OCI-LY3 (cell line): Measurements from ENCODE around the gene PHOSPHO1.

ENCODE experiments used
- H2AFZ ChIP-seq: fragments of 200-600, 300-600 bp; shearing (Covaris generic); 2 replicates; pipeline ENCODE4 v1.6.0; 2014; ENCODE audit warnings: antibody characterized with exemption, low read depth, low read length
- H3K27ac ChIP-seq: fragments of 200-600, 300-600 bp; sonication (generic); 2 replicates; pipeline ENCODE4 v1.5.1; 2014; ENCODE audit warnings: mild to moderate bottlenecking, low read length, moderate library complexity, mixed read lengths
- H3K27me3 ChIP-seq: fragments of 200-600, 300-600 bp; sonication (generic); 2 replicates; pipeline ENCODE4 v1.6.1; 2014; ENCODE audit warnings: low read depth, low read length, mixed read lengths
- H3K36me3 ChIP-seq: fragments of 200-600, 300-600 bp; sonication (generic); replicated peaks from 2 replicates; pipeline ENCODE3; 2014; ENCODE audit warnings: low read depth, low read length, mixed read lengths
- H3K4me1 ChIP-seq: fragments of 300-600, 200-600 bp; sonication (generic); 2 replicates; pipeline ENCODE4 v1.6.1; 2014; ENCODE audit warnings: low read length, mixed read lengths
- H3K4me2 ChIP-seq: fragments of 200-600, 300-600 bp; sonication (generic); 2 replicates; pipeline ENCODE4 v1.6.1; 2014; ENCODE audit warnings: low read length, mixed read lengths
- H3K4me3 ChIP-seq: fragments of 300-600, 200-600 bp; sonication (generic); 2 replicates; pipeline ENCODE4 v1.5.1; 2014; ENCODE audit warnings: antibody characterized with exemption, mild to moderate bottlenecking, low read length, moderate library complexity
- H3K79me2 ChIP-seq: fragments of 300-600, 200-600 bp; shearing (Covaris generic); 2 replicates; pipeline ENCODE4 v1.6.1; 2014; ENCODE audit warnings: mild to moderate bottlenecking, low read length, mixed read lengths
- H3K9ac ChIP-seq: fragments of 300-600, 200-600 bp; shearing (Covaris generic); 2 replicates; pipeline ENCODE4 v1.6.0; 2014; ENCODE audit warnings: mild to moderate bottlenecking, low read length, moderate library complexity
- H3K9me3 ChIP-seq: fragments of 200-600, 300-600 bp; shearing (Covaris generic); 2 replicates; pipeline ENCODE4 v1.6.1; 2014; ENCODE audit warnings: low read length, mixed read lengths; ENCODE audit not compliant: insufficient read depth
- H4K20me1 ChIP-seq: fragments of 200-600, 300-600 bp; sonication (generic); 2 replicates; pipeline ENCODE4 v1.6.1; 2016; ENCODE audit warnings: low read length, mixed read lengths; ENCODE audit not compliant: insufficient read depth
- CTCF ChIP-seq: fragments of 200-600, 300-600 bp; sonication (generic); IDR thresholded peaks from 2 replicates; pipeline ENCODE4 v1.5.1; 2014; ENCODE audit warnings: antibody characterized with exemption, low read length, low read depth
- EZH2phosphoT487 ChIP-seq: fragments of 200-600 bp; shearing (Covaris generic); IDR thresholded peaks from 2 replicates; pipeline ENCODE4 v1.6.1; 2018; ENCODE audit warnings: antibody characterized with exemption, mixed run types, low read depth

The PHOSPHO1 gene

DNA sequence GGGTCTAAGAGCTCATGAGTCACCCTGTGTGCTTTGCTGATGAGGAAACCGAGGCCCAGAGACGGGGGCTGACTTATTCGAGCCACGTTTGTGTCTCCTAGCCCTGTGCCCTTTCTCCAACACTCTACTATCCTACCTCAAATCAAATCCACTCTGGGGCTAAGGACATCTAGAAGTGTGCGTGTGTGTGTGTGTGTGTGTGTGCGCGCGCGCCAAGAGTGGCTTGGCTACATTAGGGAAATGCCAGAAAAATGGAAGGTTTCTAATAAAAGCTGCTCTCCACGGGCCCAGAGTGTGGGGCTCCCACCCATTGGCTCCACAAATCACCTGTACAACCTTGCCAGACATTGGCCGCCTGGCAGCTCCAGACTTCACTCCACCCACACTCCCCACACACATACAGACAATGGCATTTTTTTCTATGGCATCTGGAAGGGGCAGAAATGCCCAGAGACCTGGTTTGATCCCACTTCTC lies 30.3 kb upstream of the PHOSPHO1 start:
- peaks cover 3% of the 10 kb centered on the region; the same call in 1 of the 2 replicates for H3K4me1 ChIP-seq
- H3K79me2 ChIP-seq = no peaks in the 10 kb centered on the region
- H3K4me2 ChIP-seq = peak overlapping the region; percentile 74
- peak overlapping the region; percentile 43 for H3K9ac ChIP-seq
- no peaks in the 10 kb centered on the region for H3K27me3 ChIP-seq
- H3K27ac ChIP-seq = no peak overlapping the region
- peak overlapping the region; percentile 67 for H2AFZ ChIP-seq
- H3K36me3 ChIP-seq = no peaks in the 10 kb centered on the region
- TF ChIP-seq EZH2phosphoT487 (no peak), CTCF (no peak)
- H3K9me3 ChIP-seq = no peaks in the 10 kb centered on the region
- no peaks in the 10 kb centered on the region for H4K20me1 ChIP-seq
- H3K4me3 ChIP-seq = peak overlapping the region; percentile 69

- Histone ChIP-seq H3K27me3 (no peaks in the 10 kb centered on the region), H2AFZ (peak overlapping the region; percentile 67), H3K36me3 (no peaks in the 10 kb centered on the region), H3K4me1 (peaks cover 3% of the 10 kb centered on the region; the same call in 1 of the 2 replicates), H3K79me2 (no peaks in the 10 kb centered on the region), H3K4me2 (peak overlapping the region; percentile 74), H3K4me3 (peak overlapping the region; percentile 69), H4K20me1 (no peaks in the 10 kb centered on the region), H3K9me3 (no peaks in the 10 kb centered on the region), H3K27ac (no peak overlapping the region), H3K9ac (peak overlapping the region; percentile 43)
- TF ChIP-seq CTCF (no peak), EZH2phosphoT487 (no peak)
Observed at GRCh38 chr17:49260011-49260816, 29.6 kb upstream of the PHOSPHO1 start.

DNA sequence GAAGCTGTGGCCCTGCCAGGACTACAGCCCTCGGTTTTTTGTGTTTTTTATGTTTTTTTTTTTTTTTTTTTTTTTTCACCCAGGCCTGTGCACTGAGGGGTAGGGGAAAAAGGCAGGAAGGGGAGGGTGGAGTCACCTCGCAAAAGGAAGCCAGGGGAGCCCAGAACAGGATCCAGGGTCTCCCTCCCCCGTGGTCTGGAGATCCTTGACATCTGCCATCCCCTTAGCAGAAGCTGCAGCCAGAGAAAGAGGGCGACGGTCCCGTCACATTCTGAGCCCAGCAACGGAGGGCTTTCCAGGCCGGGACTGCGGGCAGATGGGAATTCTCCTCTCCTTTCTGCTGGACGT lies 29.1 kb upstream of the PHOSPHO1 start:
- Histone ChIP-seq H3K4me1 (peaks cover 3% of the 10 kb centered on the region; the same call in 1 of the 2 replicates), H3K9me3 (no peaks in the 10 kb centered on the region), H2AFZ (peak overlapping the region; percentile 67), H3K27ac (no peak overlapping the region), H3K4me3 (peak overlapping the region; percentile 69), H3K4me2 (peak overlapping the region; percentile 74), H3K79me2 (no peaks in the 10 kb centered on the region), H4K20me1 (no peaks in the 10 kb centered on the region), H3K36me3 (no peaks in the 10 kb centered on the region), H3K27me3 (no peaks in the 10 kb centered on the region), H3K9ac (peak overlapping the region; percentile 43)
- TF ChIP-seq EZH2phosphoT487 (no peak), CTCF (no peak)

DNA sequence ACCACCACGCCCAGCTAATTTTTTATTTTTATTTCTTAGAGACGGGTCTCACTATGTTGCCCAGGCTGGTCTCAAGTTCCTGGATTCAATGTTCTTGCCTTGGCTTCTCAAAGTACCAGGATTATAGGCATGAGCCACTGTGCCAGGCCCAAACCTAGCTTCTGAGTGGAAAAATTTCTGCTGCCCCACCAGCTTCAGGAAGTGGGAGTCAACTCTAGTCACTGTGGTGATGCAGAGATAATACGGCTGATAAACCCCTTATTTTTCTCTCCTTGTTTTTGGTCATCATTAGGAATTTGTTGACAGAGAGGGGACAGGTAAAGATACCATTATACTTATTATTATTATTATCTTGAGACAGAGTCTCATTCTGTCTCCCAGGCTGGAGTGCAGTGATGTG lies 27.8 kb upstream of the PHOSPHO1 start:
- no peaks in the 10 kb centered on the region for H3K9me3 ChIP-seq
- TF ChIP-seq CTCF (no peak), EZH2phosphoT487 (no peak)

More for the DNA sequence above, 27.8 kb upstream of the PHOSPHO1 start:
- no peak overlapping the region for H3K4me2 ChIP-seq
- H3K4me3 ChIP-seq = no peak overlapping the region
- H3K9ac ChIP-seq = no peak overlapping the region
- no peaks in the 10 kb centered on the region for H3K79me2 ChIP-seq
- H3K27ac ChIP-seq = no peak overlapping the region
- H3K4me1 ChIP-seq = peaks cover 3% of the 10 kb centered on the region; the same call in 1 of the 2 replicates
- H3K36me3 ChIP-seq = no peaks in the 10 kb centered on the region
- H3K27me3 ChIP-seq = no peaks in the 10 kb centered on the region
- H4K20me1 ChIP-seq = no peaks in the 10 kb centered on the region
- no peak overlapping the region for H2AFZ ChIP-seq
